ENCODE measurements around the gene CHMP6.

Gene CHMP6

GRCh38 chr17:80971704-80972304 is 19.8 kb upstream of the CHMP6 start:
- DNase-seq: no peak

DNA sequence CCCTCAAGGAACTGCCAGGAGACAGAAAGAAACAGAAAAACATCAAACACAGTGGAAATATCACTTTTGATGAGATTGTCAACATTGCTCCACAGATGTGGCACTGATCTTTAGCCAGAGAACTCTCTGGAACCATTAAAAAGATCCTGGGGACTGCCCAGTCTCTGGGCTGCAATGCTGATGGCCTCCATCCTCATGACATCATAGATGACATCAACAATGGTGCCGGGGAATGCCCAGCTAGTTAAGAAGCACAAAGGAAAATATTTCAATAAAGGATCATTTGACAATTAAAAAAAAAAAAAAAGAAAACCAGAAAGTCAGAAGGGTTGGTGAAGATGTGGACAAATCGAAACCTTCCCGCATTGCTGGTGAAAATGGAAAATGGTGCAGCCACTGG is 14.9 kb upstream of the CHMP6 start:
- no peak for DNase-seq

- DNase-seq: no peak
These were observed 14.5 kb upstream of the CHMP6 start for GRCh38 chr17:80977172-80977571.

GRCh38 chr17:80978499-80979497 is 12.8 kb upstream of the CHMP6 start:
- no peak for DNase-seq

DNA sequence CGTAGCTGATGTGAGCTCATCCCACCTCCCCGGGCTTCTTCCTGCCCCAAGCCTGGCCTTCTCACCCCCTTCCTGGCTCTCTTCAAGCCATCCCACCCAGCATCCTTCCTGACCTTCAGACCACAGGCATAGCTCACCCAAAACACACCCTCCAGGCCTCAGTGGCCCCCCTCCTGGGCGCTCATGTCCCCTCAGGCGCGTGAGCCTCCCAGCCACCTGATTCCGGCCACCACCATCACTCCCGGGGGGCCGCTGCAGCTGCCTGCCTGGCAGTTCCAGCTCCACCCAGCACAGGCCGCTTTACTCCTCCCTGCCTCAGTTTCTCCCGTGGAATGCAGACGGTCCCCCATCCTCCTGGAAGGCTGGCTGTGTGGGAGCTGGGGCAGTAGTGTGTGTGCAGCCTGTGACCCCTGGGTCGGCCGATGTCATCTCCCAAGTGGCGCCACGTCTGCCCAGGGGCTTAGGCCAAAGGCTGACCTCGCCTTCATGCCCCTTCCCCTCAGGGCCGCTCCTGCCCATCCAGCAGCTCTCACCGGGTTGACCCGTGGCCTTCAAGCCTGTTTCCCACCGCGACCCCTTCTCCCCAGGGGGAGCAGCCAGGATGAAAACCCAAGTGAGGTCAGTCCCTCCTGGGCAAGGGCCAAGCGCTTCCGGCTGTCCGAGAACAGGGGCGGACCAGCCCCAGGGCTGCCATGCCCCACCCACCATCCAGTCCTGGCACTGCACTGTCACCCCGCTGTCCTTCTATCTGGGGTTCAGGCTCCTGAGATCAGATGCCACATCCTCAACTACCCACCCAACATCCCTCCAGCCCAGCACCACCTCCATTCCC is 11.9 kb upstream of the CHMP6 start:
- DNase-seq: no peak

- peak; percentile 45 for DNase-seq
These were observed 11.1 kb upstream of the CHMP6 start for GRCh38 chr17:80980397-80981061.

GRCh38 chr17:80981062-80981902 is 10.4 kb upstream of the CHMP6 start:
- DNase-seq: no peak

DNA sequence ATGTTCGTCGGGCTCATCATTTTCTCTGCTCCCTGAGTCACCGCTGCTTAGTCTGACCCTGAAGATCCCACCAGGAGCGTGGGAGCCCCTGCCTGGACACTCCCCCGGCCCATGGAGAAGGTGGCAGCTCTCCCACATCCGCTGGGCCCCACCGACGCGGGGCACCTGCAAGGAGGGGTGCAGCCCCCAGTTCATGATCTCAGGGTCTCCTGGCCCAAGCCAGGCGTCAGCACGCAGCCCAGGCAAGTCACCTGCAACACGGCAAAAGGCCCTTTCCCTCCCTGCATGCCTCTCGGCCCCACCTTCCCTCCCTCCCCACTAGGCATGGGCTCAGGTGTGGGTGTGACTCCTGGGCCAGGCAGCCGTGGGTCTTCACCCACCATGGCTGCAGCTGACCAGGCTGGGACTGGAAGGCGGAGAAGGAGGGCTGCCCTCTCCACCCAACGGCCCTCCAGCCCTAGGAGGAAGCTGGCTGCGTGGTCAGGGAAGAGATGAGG is 9.7 kb upstream of the CHMP6 start:
- no peak for DNase-seq

DNA sequence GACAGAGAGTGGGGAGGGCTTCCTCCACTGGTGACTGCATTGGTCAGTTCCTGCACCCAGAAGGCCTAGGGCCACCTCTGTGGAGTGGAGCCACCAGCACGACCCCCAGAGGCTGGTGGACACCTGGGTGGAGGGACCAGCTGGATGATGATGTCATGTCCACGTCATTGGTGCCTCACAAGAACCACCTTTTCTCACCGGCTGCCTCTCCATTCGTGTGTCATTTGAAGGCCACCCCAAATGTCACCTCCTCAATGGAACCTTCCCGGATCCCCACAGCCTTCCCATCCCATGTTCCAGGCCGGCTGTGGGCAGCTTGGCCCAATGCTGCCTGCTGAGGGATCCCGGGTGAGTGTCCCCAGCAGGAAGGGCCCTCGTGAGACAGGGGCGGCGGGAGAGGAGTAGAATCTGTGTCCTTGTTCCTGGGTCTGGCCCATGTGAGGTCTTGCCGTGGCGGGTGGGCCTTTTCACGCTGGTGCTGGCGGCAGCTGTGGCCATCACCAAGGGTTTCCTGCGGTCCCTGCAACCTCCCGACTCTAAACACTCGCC is 9.1 kb upstream of the CHMP6 start:
- no peak for DNase-seq

DNA sequence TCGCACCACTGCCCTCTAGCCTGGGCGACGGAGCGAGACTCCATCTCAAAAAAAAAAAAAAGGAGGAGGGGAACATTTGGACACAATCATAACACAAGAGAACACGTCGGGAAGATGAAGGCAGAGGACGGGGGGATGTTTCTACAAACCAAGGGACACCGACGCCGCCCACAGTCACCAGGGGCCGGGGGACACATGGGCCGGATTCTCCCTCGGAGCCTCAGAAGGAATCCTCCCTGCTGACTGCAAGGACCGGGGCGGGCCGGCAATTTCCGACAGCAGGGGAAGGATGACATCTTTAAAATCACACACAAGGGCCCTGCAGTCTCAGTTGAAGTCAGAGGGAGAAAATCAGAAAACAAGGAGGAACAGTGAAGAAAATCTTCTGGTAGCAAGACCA is 8.1 kb upstream of the CHMP6 start:
- DNase-seq: no peak

DNA sequence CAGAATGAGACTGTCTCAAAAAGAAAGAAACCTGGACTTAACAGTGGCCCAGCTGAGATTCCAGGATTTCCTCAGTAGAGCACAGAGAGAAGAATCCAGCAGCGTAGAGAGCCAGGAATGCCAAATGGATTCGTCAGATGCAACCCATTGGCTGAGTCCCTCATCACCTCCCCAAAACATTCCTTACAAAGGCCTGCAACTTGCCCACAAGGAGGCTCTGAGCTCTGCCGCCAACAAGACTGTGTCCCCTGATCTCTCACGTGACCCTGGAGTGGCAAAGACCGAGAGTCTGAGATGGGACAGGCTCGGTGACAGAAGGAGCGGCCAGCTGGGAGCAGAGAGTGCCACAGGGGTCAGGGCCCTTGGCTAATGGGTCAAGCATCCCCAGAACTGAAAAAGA is 6.9 kb upstream of the CHMP6 start:
- DNase-seq: peak; percentile 98

GRCh38 chr17:80986046-80986445 is 5.6 kb upstream of the CHMP6 start:
- DNase-seq: no peak

DNA sequence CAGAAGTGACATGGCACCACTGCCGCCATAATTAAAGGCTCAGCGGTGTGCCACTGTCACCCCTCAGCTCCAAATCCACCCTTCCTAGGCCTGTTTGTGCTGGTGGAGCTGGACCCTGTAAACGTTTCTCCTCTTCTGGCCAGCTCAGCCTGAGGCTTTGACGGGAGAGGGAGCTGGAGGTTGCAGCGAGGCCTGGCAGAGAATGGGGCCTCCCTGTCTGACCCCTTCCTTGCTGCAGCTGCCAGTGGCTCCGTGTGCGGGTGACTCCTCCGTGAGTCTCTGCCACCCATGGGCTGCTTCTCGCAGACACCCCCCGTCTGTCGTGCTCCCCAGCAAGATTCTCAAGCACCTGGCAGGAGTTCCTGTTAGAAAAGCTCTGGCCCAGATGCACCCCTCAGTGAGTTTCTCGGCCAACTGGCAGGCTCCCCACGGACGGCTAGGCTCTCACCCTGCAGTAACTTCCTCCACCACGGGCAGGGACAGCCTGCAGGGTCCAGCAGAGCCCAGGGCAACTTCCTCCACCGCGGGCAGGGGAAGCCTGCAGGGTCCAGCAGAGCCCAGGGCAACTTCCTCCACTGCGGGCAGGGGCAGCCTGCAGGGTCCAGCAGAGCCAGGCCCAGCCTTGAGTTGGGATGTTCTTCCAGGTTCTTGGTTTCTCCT is 4.7 kb upstream of the CHMP6 start:
- DNase-seq: no peak

DNA sequence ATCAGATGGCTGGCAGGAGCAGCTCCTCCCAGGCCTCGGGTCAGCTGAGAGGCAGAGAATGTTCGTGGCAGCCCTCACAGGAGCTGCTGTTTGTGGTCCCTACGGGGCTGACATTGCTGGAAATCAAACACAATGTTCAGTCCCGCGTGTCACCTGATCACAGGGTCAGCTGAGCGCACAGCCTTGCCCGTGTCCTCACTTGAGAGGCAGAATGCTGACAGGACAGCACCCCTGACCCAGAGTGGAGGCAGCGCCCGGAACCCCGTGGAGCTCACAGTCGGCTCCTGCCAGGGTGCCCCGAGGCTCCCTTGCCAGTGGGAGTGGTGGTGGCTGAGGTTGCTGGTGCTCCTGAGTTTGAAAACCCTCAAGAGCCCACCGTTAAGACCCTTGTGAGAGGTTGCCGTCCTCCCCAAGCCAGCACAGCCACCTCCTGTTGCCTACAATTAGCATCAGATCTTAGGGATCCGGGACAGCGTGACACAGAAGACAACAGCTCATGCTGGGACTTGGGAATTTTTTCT is 3.6 kb upstream of the CHMP6 start:
- no peak for DNase-seq

- no peak for DNase-seq
These were observed 2.1 kb upstream of the CHMP6 start for GRCh38 chr17:80989586-80989913.

- DNase-seq: no peak
These were observed 558 bp upstream of the CHMP6 start for GRCh38 chr17:80990921-80991644.

DNA sequence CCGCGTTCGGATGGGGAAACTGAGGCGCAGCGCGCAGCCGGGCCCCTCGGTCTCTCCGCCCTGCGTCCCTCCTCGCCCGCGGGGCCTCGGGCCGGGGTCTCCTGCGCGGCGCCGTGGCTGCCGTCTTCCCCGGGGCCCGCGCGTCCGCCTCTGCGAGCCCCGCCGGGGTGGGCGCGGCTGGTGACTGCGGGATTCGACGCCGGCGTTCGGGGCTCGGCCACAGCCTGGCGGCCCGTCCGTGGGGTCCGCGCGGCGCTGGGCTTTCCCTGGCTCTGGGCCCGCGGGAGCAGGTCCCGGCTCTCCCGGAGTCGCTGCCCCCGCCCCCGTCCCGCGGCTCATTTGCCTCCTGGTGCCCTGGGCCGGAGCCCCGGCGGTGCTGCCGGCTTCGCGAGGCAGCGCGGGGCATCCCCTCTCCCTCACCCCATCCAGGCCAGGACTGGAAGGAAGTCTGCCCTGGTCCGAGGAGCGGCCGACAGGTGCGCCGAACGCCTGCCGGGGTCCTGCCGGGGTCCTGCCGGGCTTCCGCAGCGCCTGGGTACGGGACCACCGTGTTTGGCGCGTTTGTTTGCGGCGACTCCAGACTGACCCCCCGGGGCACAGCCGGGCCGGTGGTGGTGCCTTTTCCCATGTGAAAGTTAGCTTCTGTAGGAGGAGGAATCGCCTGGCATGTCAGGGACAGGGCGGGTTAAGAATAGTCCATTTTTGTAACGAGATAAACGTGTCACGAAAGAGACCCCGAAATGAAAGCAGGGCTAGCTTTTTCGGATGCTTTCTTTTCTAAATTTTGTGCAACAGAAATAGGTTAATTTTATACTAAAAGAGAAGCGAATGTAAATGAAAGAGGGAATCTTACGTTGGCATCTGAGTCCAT is 671 bp downstream of the CHMP6 start:
- DNase-seq: no peak

DNA sequence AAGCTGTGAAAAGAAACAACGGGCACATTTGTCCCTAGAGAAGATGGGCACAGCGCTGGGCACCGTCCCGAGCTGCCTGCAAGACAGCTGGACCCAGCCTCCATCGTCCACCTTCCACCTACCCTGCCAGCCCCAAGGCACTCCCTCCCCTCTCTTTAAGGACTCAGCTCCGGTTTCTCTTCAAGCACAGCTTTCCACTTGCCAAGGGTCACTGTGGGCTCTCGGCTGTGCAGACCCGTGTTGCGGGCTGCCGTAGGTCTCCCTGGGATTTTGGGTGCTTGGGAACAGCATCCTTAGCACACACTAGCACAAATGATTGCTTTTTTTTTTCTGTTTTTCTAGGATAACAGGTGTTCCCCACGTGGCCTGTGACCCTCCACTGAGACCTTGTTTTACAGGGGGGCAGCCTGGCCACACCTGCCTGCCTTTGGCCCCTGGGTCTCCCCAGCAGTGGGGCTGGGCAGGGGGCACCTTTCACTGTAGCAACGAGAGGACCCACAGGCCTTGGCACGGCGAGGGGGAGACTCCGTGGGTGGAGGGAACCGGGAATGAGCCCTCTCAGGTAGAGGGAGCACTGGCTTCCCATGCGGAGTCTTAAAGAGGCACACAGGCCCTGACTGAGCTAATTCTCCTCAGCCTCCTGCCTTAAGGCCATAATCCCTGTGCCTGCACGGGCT is 1.4 kb downstream of the CHMP6 start:
- DNase-seq: no peak

All from fibroblast of skin of back (primary cell).